ENCODE results near the gene PFDN4.

PFDN4 gene

DNA sequence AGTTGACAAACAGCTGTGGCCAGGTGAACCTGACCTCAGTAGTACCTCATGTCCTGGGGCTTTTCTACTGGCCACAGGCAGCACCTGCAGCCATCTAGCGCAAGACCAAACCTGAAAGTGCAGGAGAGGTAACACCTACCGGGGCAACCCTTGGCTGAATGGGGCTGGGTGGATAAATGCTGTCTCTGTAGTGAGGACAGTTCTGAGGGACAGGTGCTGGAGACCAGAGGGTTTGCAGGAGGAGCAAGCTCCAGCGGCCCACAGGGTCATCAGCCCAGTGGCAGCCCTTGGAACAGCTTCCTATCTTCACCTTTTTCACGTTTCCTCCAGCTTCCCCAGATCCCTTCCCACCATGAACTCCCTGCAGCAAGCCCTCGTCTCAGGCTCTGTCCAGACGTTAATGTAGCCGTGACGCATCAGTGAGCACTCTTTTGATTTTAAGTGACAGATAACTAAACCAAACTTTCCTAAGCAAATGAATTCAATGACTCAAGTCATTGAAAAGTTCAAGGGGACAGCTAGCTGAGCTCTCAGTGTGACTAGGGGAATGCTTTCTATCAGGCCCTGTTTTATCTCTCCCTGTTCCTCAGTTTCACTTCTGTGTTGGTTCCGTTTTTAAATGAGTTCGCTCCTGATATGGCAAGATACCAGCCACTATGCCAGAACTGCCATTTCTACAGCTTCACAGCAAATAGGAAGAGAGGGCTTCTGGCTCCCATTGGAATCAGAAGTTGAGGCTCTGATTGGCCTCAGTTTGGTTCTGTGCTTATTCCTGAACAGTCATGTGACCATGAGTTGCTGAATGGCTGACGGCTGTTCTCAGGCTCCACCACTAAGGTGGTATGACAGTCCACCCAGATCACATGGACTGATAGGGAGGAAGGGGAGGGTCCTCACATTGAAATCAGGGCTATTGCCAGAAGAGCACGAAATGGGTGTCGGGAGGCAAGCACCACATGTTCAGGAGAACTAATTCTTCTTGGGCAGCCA is 12.1 kb upstream of the PFDN4 start:
- TF ChIP-seq, protein P1, sequence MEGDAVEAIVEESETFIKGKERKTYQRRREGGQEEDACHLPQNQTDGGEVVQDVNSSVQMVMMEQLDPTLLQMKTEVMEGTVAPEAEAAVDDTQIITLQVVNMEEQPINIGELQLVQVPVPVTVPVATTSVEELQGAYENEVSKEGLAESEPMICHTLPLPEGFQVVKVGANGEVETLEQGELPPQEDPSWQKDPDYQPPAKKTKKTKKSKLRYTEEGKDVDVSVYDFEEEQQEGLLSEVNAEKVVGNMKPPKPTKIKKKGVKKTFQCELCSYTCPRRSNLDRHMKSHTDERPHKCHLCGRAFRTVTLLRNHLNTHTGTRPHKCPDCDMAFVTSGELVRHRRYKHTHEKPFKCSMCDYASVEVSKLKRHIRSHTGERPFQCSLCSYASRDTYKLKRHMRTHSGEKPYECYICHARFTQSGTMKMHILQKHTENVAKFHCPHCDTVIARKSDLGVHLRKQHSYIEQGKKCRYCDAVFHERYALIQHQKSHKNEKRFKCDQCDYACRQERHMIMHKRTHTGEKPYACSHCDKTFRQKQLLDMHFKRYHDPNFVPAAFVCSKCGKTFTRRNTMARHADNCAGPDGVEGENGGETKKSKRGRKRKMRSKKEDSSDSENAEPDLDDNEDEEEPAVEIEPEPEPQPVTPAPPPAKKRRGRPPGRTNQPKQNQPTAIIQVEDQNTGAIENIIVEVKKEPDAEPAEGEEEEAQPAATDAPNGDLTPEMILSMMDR (IDR thresholded peaks at IDR 0.05; ENCODE audit: low read depth, low read length, missing control alignments): no peak
- DNase-seq (ENCODE audit: extremely low read depth, low read depth): no peak
- H3K4me3 ChIP-seq (replicated peaks; ENCODE audit: low read depth, low read length): no peak overlapping the region

- no peak overlapping the region for H3K4me3 ChIP-seq (replicated peaks; ENCODE audit: low read depth, low read length)
- DNase-seq (ENCODE audit: extremely low read depth, low read depth): peak; percentile 56
- TF ChIP-seq, protein P1 (IDR thresholded peaks at IDR 0.05; ENCODE audit: low read depth, low read length, missing control alignments): peak; percentile 41
These were observed 10.0 kb upstream of the PFDN4 start for GRCh38 chr20:54197621-54198604.

DNA sequence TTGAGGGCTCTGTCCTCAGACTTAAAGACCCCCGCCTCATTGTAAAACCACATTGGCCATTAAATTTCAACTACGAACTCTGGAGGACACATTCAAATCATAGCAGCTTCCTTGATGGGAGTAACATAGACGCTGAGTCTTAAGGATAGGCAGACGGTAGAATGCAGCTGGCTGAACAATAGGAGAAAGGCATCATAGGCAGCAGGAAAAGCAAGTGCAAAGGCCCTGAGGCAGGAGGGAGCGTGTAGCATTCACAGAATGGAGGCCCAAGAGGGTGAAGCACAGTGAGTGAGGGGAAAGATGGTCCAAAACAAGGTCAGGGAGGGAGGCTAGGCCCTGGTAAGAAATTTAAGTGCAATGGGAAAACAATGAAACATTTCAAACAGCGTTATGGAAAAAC is 8.6 kb upstream of the PFDN4 start:
- no peak for DNase-seq (ENCODE audit: extremely low read depth, low read depth)
- TF ChIP-seq, protein P1 (IDR thresholded peaks at IDR 0.05; ENCODE audit: low read depth, low read length, missing control alignments): no peak
- no peak overlapping the region for H3K4me3 ChIP-seq (replicated peaks; ENCODE audit: low read depth, low read length)

DNA sequence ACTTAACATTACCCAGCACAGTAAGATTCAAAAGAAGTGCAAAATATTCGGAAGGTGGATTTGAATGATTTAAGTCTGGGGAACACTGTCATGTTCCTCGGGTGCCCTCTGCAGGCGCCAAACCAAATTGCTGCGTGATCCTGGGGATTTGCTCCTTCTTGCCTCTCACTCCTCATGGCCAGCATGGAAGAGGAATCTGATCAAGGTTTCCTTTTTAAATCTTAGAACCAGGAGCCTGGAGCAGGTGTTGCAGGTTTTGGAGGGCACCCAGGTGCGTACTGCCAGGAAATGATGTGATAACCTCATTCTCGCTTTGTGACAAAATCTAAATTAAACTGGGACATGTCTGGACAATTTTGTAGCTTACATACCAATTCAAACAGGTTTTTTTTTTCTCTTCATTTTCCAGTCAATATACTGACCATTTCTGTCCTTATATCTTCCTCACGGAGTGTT is 8.1 kb upstream of the PFDN4 start:
- TF ChIP-seq, protein P1 (IDR thresholded peaks at IDR 0.05; ENCODE audit: low read depth, low read length, missing control alignments): peak; percentile 93
- peak; percentile 63 for DNase-seq (ENCODE audit: extremely low read depth, low read depth)
- no peak overlapping the region for H3K4me3 ChIP-seq (replicated peaks; ENCODE audit: low read depth, low read length)

GRCh38 chr20:54200487-54201267 is 7.2 kb upstream of the PFDN4 start:
- TF ChIP-seq, protein P1 (IDR thresholded peaks at IDR 0.05; ENCODE audit: low read depth, low read length, missing control alignments): no peak
- H3K4me3 ChIP-seq (replicated peaks; ENCODE audit: low read depth, low read length): no peak overlapping the region
- no peak for DNase-seq (ENCODE audit: extremely low read depth, low read depth)

Data from HFF-Myc (cell line).